Erythroblast (primary cell): Measurements from ENCODE around the gene ALDH1A2.

ENCODE experiments used
- GATA1 ChIP-seq: IDR thresholded peaks from 2 replicates; pipeline ENCODE4 v1.6.1; 2011; ENCODE audit warnings: low read depth, mild to moderate bottlenecking, control low read depth, low read length, moderate library complexity
- POLR2A ChIP-seq: IDR thresholded peaks from 2 replicates; pipeline ENCODE4 v1.6.1; 2011; ENCODE audit warnings: mild to moderate bottlenecking, low read length

DNA sequence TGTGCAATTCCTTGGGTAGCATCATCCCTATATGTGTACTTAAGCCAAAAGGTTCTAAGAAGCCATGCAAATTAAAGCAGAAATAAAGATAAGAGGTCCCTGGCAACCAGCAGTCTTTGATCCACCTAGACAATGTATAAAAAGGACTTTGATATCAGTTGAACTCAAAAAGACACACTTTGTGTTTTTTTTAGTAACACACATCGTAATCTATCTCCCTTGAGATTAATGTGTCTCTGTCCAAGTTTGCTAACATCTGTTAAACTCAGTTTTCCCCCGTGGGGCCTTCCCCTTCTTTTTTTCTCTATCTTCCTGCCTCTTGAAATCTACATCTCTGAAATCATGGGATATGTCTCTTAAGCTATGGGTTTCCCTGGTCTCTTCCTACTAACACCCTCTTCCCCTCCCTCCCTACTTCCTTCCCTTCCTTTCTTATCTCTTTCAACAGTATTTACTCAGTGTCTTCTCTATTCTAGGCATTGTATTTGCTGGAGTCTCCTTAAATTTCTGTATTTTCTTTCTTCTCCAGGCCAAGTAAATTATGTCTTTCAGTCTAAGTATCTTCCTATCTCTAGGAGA, 27.7 kb downstream of the ALDH1A2 start:
- TF ChIP-seq POLR2A (no peak), GATA1 (no peak)
